Stimulated activated naive B cell treated with anti-CD40 and anti-IgM and Interleukin-4, amounts not matched to agents 10 μg/mL and 1 μg/mL and 100 μg/mL, for 72 hours (primary cell): ENCODE measurements around the gene FNTB.

Experiments used
- ATAC-seq, 2 donors: fragments of 150-1000 bp; cut with Tn5 transposase; replicated peaks; 2 replicates each; pipeline ENCODE4 v1.10.0; 2021; ENCODE audit warnings: moderate library complexity in 1 of 2
- DNase-seq: peaks from one replicate; pipeline ENCODE4 v3.0.0; 2021
- H3K27ac Mint-ChIP-seq: one replicate; pipeline ENCODE4 v1.8.0; 2022; ENCODE audit warnings: mild to moderate bottlenecking, mixed read lengths
- H3K27me3 Mint-ChIP-seq, 2 donors: one replicate each; pipeline ENCODE4 v1.8.0; 2022; ENCODE audit warnings: mixed read lengths in 2 of 2
- H3K36me3 Mint-ChIP-seq, 2 donors: one replicate each; pipeline ENCODE4 v1.8.0; 2022; ENCODE audit warnings: mixed read lengths in 2 of 2, mild to moderate bottlenecking in 1 of 2
- H3K4me1 Mint-ChIP-seq, 2 donors: one replicate each; pipeline ENCODE4 v1.8.0; 2022; ENCODE audit warnings: mixed read lengths in 2 of 2, mild to moderate bottlenecking in 1 of 2
- H3K4me3 Mint-ChIP-seq, 2 donors: one replicate each; pipeline ENCODE4 v1.8.0; 2022; ENCODE audit warnings: mild to moderate bottlenecking in 2 of 2, mixed read lengths in 2 of 2, moderate library complexity in 1 of 2
- H3K9me3 Mint-ChIP-seq, 2 donors: one replicate each; pipeline ENCODE4 v1.8.0; 2022; ENCODE audit warnings: mixed read lengths in 2 of 2, mild to moderate bottlenecking in 1 of 2

The FNTB gene

GRCh38 chr14:65045709-65046108, 59.0 kb downstream of the FNTB start:
- H3K4me3 Mint-ChIP-seq = no peak overlapping the region
- no peak for ATAC-seq
- H3K27ac Mint-ChIP-seq = no peak overlapping the region
- peaks cover 33 to 49% of the 10 kb centered on the region in 2 donors for H3K36me3 Mint-ChIP-seq
- H3K4me1 Mint-ChIP-seq = peaks cover 10 to 14% of the 10 kb centered on the region in 2 donors
- no peaks in the 10 kb centered on the region for H3K9me3 Mint-ChIP-seq
- no peak for DNase-seq
- no peaks in the 10 kb centered on the region for H3K27me3 Mint-ChIP-seq

GRCh38 chr14:65052832-65053231, 66.1 kb downstream of the FNTB start:
- no peak overlapping the region for H3K4me3 Mint-ChIP-seq
- no peaks in the 10 kb centered on the region for H3K9me3 Mint-ChIP-seq
- ATAC-seq (no peak), DNase-seq (no peak)
- no peak overlapping the region for H3K27ac Mint-ChIP-seq
- peaks cover 0 to 2% of the 10 kb centered on the region in 2 donors for H3K4me1 Mint-ChIP-seq
- no peaks in the 10 kb centered on the region for H3K27me3 Mint-ChIP-seq
- peaks cover 5 to 35% of the 10 kb centered on the region in 2 donors for H3K36me3 Mint-ChIP-seq

DNA sequence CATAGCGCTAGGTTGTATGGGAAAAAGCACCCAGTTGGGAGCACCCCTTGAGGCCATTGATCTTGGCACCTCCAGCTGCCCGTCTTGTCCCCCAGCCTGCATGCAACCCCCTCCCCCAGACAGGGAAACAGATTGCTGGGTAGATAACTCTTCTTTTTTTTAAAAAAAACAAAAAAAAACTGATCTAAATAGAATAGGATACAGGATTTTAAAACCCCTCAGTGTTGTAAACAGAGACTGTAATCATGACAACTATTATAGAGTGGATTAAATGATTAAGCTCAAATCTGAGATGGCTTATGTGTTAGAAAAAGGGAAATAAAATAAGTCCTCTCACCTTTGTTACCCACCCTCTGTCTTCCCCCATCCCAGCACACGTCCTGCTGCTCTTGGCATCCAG, 66.8 kb downstream of the FNTB start:
- Mint-ChIP-seq H3K4me3 (no peak overlapping the region), H3K9me3 (no peaks in the 10 kb centered on the region), H3K36me3 (peaks cover 8 to 39% of the 10 kb centered on the region in 2 donors), H3K27me3 (no peaks in the 10 kb centered on the region), H3K27ac (no peak overlapping the region), H3K4me1 (peaks cover 0 to 2% of the 10 kb centered on the region in 2 donors)
- DNase-seq (no peak), ATAC-seq (no peak)

- Mint-ChIP-seq H3K27ac (no peak overlapping the region), H3K27me3 (no peaks in the 10 kb centered on the region), H3K36me3 (peaks cover 13 to 47% of the 10 kb centered on the region in 2 donors), H3K9me3 (no peaks in the 10 kb centered on the region), H3K4me1 (peaks cover 0 to 2% of the 10 kb centered on the region in 2 donors), H3K4me3 (no peak overlapping the region)
- DNase-seq (no peak), ATAC-seq (peak; percentile 46 to 61)
Measured at GRCh38 chr14:65054471-65055085, 67.9 kb downstream of the FNTB start.

DNA sequence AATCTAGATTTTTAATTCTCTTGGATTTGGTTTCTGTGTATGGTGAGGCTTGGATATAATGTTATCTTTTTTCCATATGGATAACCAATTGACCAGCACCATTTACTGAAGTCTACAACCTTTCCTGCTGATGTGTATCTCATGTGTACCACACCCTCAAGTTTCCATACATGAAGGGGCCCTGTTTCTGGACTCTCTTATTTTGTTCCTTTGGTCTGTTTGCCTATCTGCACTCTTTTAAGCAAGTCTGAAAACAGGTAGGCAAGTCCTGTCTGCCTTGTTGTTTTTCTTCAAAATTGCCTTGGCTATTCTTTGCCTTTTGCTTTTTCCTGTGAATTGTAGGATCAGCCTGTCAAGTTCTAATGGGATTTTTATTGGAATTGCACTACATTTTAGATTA, 71.0 kb downstream of the FNTB start:
- no peaks in the 10 kb centered on the region for H3K9me3 Mint-ChIP-seq
- no peak overlapping the region for H3K4me3 Mint-ChIP-seq
- ATAC-seq (no peak), DNase-seq (no peak)
- H3K27ac Mint-ChIP-seq = no peak overlapping the region
- peaks cover 30 to 66% of the 10 kb centered on the region in 2 donors for H3K36me3 Mint-ChIP-seq
- H3K4me1 Mint-ChIP-seq = peaks cover 0 to 2% of the 10 kb centered on the region in 2 donors
- no peaks in the 10 kb centered on the region for H3K27me3 Mint-ChIP-seq

DNA sequence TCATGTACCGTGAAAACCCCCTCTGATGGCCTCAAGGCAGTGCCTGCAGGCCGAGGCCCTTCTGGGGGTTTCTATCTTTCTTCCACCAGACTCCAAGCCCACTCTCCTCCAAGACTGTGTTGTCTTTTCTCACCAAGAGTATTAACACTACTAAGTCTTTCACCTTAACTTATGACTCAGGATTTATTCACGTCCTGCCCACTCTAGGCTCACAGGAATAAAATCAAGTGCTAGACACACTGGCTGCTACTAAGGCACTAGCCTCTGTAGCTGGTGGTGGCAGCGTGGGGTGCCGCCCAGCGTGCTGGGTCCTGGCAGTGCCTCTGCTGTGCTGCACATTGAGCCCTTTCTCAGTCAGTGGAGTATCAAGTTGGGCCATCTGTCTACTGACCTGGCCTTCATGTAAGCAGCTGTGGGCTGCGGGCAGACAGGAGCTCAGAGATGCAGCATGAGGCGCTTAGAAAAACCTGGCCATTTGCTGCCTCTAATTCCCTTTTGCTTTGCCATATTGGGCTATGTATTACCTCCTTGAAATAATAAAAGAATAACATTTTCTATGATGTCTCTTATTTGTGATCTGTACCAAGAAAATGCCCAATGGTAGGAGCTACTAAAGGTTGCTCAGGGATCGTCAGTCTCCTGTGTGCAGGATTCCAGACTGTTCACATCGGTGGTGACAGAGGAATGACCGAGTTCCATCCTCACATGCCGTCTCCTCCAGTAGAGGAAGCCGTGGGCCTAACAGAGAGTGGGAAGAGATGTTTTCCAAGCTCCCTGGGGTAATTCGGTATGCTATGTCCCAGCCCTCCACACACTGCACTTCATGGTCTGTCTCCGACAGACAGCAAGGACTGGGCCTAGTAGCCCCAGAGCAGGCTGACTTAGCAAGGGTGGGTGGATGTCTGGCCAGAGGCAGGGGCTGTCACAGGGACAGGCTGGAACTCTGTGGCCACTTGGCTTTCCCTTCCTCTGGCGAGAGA, 75.7 kb downstream of the FNTB start:
- DNase-seq (no peak), ATAC-seq (no peak)
- H3K9me3 Mint-ChIP-seq = no peaks in the 10 kb centered on the region
- no peaks in the 10 kb centered on the region for H3K4me1 Mint-ChIP-seq
- no peaks in the 10 kb centered on the region for H3K27me3 Mint-ChIP-seq
- peaks cover 52 to 77% of the 10 kb centered on the region in 2 donors for H3K36me3 Mint-ChIP-seq
- no peak overlapping the region for H3K27ac Mint-ChIP-seq
- no peak overlapping the region for H3K4me3 Mint-ChIP-seq

- Mint-ChIP-seq H3K27ac (no peak overlapping the region), H3K4me3 (no peak overlapping the region), H3K4me1 (peaks cover 0 to 2% of the 10 kb centered on the region in 2 donors), H3K36me3 (peaks cover 48 to 71% of the 10 kb centered on the region in 2 donors), H3K27me3 (no peaks in the 10 kb centered on the region), H3K9me3 (no peaks in the 10 kb centered on the region)
- no peak for DNase-seq
- ATAC-seq = no peak
Measured at GRCh38 chr14:65065719-65066118, 79.0 kb downstream of the FNTB start.

DNA sequence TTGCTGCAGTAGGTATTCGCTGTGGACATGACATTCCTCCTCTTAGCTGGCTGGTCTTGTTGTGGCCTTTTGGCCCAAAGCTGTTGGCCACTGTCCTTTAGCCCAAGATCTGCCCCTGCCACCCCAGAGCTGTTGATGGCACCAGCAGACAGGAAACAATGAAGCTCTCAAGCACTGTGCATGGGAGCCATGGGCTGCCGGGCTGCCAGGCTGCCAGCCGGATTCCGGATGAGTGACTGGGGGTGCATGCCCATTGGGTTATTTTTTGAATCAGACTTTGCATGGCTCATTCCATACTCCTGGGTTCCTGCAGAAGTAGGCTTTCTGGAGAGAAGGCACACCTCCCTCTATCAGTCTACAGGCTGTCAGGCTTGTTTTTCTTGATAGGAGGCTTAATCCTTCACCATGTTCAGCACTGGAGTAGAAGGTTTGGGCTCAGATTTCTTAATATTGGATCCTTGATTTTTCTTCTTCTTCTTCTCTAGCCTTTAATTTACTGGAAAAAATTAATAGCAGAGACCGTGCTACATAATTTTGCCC, 83.2 kb downstream of the FNTB start:
- no peak overlapping the region for H3K27ac Mint-ChIP-seq
- ATAC-seq = no peak
- no peak for DNase-seq

DNA sequence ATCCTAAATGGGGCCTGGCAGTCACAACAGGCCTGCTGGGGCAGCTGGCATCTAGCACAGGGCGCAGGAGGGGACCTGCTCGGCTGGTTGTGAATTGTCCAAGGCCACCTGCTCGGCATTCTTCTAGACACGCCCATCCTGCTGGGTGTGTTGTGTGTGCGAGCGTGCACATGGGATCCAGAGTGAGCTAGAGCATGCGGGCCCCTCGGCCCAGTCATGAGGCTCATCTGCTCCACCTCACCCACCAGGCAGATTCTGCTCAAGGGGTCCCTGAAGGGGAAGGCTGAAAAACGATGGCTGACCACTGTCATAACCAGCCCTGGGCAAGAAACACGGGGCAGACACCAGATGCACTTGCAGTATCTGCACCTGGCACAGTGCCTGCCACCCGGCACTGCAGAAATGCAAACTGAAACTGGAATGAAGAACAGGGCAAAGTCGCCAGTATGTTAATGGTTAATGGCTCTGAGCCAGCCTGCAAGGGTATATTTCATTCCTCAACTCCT, 83.8 kb downstream of the FNTB start:
- no peaks in the 10 kb centered on the region for H3K9me3 Mint-ChIP-seq
- no peak overlapping the region for H3K4me3 Mint-ChIP-seq
- DNase-seq (no peak), ATAC-seq (peak in 1 of 2 donors; percentile 33)
- H3K27ac Mint-ChIP-seq = no peak overlapping the region
- H3K4me1 Mint-ChIP-seq = peaks cover 13 to 19% of the 10 kb centered on the region in 2 donors
- no peaks in the 10 kb centered on the region for H3K27me3 Mint-ChIP-seq
- H3K36me3 Mint-ChIP-seq = peaks cover 33 to 47% of the 10 kb centered on the region in 2 donors

More for the DNA sequence above, 83.2 kb downstream of the FNTB start:
- peaks cover 10 to 14% of the 10 kb centered on the region in 2 donors for H3K4me1 Mint-ChIP-seq
- H3K4me3 Mint-ChIP-seq = no peak overlapping the region
- no peaks in the 10 kb centered on the region for H3K27me3 Mint-ChIP-seq
- H3K36me3 Mint-ChIP-seq = peaks cover 28 to 47% of the 10 kb centered on the region in 2 donors
- no peaks in the 10 kb centered on the region for H3K9me3 Mint-ChIP-seq

GRCh38 chr14:65071544-65071943, 84.8 kb downstream of the FNTB start:
- no peaks in the 10 kb centered on the region for H3K27me3 Mint-ChIP-seq
- DNase-seq (no peak), ATAC-seq (no peak)
- H3K27ac Mint-ChIP-seq = no peak overlapping the region
- no peaks in the 10 kb centered on the region for H3K9me3 Mint-ChIP-seq
- peaks cover 30 to 43% of the 10 kb centered on the region in 2 donors for H3K36me3 Mint-ChIP-seq
- no peak overlapping the region for H3K4me3 Mint-ChIP-seq
- peaks cover 16 to 25% of the 10 kb centered on the region in 2 donors for H3K4me1 Mint-ChIP-seq

DNA sequence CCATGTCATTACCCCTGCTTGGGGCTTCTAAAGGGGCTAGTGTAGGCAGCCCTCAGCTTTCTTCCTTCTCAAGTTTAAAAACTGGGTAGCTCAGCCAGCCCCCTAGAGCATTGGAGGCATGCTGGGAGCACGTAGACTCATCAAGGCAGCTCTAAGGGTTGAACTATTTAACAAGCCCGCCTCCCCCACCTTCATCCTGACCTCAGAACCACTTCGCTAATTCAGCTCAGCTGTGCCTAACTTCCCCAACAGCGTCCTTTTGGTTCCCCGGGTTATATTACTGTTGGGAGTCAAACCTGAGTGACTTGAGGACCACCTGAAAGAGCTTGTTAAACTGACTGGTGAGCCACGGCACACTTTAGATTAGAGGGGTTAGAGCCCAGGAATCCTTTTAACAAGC, 85.6 kb downstream of the FNTB start:
- Mint-ChIP-seq H3K27ac (no peak overlapping the region), H3K36me3 (peaks cover 32 to 44% of the 10 kb centered on the region in 2 donors), H3K9me3 (no peaks in the 10 kb centered on the region), H3K4me1 (peaks cover 18 to 25% of the 10 kb centered on the region in 2 donors), H3K4me3 (no peak overlapping the region), H3K27me3 (no peaks in the 10 kb centered on the region)
- DNase-seq (no peak), ATAC-seq (no peak)

- Mint-ChIP-seq H3K27me3 (no peaks in the 10 kb centered on the region), H3K27ac (no peak overlapping the region), H3K9me3 (no peaks in the 10 kb centered on the region), H3K36me3 (peaks cover 33 to 46% of the 10 kb centered on the region in 2 donors), H3K4me1 (peaks cover 18 to 25% of the 10 kb centered on the region in 2 donors), H3K4me3 (no peak overlapping the region)
- DNase-seq (no peak), ATAC-seq (no peak)
Measured at GRCh38 chr14:65072937-65073336, 86.2 kb downstream of the FNTB start.

GRCh38 chr14:65073605-65074201, 87.0 kb downstream of the FNTB start:
- Mint-ChIP-seq H3K4me3 (no peak overlapping the region), H3K4me1 (peaks cover 18 to 25% of the 10 kb centered on the region in 2 donors), H3K27me3 (no peaks in the 10 kb centered on the region), H3K9me3 (no peaks in the 10 kb centered on the region), H3K27ac (no peak overlapping the region), H3K36me3 (peaks cover 33 to 43% of the 10 kb centered on the region in 2 donors)
- DNase-seq (no peak), ATAC-seq (no peak)
